ENCODE data around the gene BDH1. TPM values are rescaled to one million over a fixed set of nuclear protein-coding genes. Genes with fewer than 3 reads are reported as not detected.
"Not testable (repeated sequence)": the region's sequence is repeated elsewhere in the genome, so short reads cannot be mapped to it uniquely, and the experiment has no call there.

BDH1 gene
- total RNA-seq, 2 donors from 2014 or later: 2.3 to 9.1 TPM

DNA sequence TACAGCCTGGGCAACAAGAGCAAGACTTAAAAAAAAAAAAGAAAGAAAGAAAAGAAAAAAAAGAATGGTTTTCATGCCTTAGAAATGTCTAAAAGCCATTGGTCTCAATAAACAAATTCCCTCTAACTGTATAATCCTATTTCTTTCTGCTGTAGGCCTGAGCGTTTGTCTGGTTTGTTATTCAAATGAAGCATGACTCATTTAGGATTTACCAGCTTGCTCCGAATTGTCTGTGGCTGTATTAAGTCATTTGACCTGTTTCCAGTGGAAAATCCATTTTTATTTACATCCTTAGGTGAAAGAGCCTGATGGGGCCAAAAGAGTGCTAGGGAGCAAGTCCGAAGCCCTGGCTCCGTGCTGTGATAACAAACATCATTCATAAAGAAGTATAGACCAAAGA is 73.8 kb downstream of the BDH1 start:
- ATAC-seq (no peak), DNase-seq (no peak)
- Histone ChIP-seq H3K4me1 (no peaks in the 10 kb centered on the region), H3K36me3 (replicated peaks in 1 of 2; ENCODE audit: insufficient read depth in 1 of 2, low read depth in 2 of 2) (no peaks in the 10 kb centered on the region), H3K9me3 (no peaks in the 10 kb centered on the region), H3K4me3 (no peak overlapping the region), H3K27me3 (no peaks in the 10 kb centered on the region), H3K27ac (no peak overlapping the region)
- intact Hi-C loops (cut with DNase I): no loop called here
- TF ChIP-seq, protein P1, sequence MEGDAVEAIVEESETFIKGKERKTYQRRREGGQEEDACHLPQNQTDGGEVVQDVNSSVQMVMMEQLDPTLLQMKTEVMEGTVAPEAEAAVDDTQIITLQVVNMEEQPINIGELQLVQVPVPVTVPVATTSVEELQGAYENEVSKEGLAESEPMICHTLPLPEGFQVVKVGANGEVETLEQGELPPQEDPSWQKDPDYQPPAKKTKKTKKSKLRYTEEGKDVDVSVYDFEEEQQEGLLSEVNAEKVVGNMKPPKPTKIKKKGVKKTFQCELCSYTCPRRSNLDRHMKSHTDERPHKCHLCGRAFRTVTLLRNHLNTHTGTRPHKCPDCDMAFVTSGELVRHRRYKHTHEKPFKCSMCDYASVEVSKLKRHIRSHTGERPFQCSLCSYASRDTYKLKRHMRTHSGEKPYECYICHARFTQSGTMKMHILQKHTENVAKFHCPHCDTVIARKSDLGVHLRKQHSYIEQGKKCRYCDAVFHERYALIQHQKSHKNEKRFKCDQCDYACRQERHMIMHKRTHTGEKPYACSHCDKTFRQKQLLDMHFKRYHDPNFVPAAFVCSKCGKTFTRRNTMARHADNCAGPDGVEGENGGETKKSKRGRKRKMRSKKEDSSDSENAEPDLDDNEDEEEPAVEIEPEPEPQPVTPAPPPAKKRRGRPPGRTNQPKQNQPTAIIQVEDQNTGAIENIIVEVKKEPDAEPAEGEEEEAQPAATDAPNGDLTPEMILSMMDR (IDR thresholded peaks at IDR 0.05): no peak
- no peak for TF ChIP-seq POLR2A (IDR thresholded peaks at IDR 0.05)
- 76 to 91% methylated on average over 4 of the region's 4 CpGs for WGBS, 2 donors

DNA sequence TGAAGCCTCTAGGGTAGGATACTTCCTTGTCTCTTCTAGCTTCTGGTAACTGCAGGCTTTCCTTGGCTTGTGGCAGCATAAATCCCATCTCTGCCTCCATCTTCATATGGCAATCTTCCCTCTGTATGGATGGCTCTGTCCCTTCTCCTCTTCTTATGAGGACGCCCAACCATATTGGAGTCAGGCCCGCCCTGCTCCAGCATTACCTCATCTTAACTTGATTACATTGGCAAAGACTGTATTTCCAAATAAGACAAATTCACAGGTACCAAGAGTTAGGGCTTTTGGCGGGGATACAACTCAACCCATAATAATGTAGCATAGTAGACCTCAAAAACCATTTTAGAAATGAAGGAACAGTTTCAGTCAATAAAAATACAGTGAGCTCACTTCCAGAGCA is 75.4 kb downstream of the BDH1 start:
- Histone ChIP-seq H3K4me3 (no peak overlapping the region), H3K36me3 (replicated peaks in 1 of 2; ENCODE audit: insufficient read depth in 1 of 2, low read depth in 2 of 2) (no peaks in the 10 kb centered on the region), H3K4me1 (no peaks in the 10 kb centered on the region), H3K27ac (no peak overlapping the region), H3K27me3 (no peaks in the 10 kb centered on the region), H3K9me3 (no peaks in the 10 kb centered on the region)
- TF ChIP-seq, protein P1 (IDR thresholded peaks at IDR 0.05): no peak
- TF ChIP-seq POLR2A (IDR thresholded peaks at IDR 0.05): no peak
- ATAC-seq (no peak), DNase-seq (no peak)
- 93 to 96% methylated on average over 3 of the region's 3 CpGs for WGBS, 2 donors
- intact Hi-C loops (cut with DNase I): no loop called here

DNA sequence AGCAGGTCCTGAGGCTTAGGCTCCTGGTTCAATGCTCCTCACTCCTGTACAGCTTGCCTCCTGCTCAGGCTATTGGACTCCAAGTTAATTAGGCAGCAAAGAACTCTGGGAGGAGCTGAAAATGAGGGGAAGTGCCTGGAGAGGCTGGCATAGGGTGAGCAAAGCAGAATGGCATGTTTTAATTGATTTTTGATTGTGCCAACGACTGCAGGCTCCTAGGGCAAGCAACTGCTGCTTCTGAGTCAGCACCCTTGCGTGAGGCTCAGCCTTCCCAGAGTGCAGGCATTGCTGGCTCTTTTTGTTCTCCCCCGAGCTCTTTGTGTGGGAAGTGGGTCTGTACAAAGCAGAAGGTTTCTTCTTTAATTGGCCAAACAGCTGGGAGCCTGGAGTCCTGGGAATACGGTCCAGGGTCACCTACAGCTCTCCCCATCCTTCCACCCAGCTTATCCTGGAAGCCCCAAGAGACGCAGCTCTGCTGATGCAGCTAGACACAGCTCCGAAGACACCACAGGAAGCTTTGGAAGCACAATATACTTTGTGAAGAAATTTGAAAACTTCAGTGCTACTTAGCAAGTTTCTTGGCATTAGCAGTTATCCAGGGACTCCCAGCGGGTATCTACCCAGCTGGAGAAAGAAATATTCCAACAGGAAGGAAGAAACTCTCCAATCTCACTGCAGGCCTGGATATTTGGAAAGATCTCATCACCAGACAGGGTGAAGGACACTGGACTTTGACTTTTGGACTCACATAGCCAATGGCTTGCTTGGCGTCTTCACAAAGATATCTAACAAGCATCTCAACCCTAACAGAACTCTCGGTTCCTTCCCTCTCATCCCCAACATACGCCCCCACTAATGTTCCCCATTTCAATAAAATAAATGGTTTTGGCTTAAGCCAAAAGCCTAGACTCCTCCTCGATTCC is 76.8 kb downstream of the BDH1 start:
- TF ChIP-seq POLR2A (IDR thresholded peaks at IDR 0.05): no peak
- TF ChIP-seq, protein P1 (IDR thresholded peaks at IDR 0.05): no peak
- H3K9me3 ChIP-seq: no peaks in the 10 kb centered on the region
- intact Hi-C loops (cut with DNase I): no loop called here
- WGBS, 2 donors: 65 to 70% methylated on average over 11 of the region's 11 CpGs
- no peaks in the 10 kb centered on the region for H3K36me3 ChIP-seq (replicated peaks in 1 of 2; ENCODE audit: insufficient read depth in 1 of 2, low read depth in 2 of 2)
- no peak overlapping the region for H3K27ac ChIP-seq
- no peaks in the 10 kb centered on the region for H3K4me1 ChIP-seq
- ATAC-seq (peak; percentile 83), DNase-seq (peak in 2 of 4 donors; percentile 26 to 32)
- H3K4me3 ChIP-seq: no peak overlapping the region
- no peaks in the 10 kb centered on the region for H3K27me3 ChIP-seq

DNA sequence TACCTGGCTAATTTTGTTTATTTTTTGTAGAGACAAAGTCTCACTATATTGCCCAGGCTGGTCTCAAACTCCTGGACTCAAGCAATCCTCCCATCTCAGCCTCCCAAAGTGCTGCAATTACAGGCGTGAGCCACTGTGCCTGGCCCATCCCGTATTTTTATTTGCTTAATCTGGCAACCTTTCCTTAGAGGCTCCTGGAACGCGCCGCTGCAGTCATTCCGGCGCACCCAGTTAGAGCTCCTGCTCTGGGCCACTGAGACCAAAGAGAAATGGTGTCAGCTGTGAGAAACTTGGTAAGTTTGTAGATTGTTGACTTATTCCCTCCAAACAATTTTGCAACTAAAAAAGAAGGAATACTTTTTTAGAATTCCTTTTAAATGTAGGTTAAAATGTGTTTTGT is 78.0 kb downstream of the BDH1 start:
- ATAC-seq: not testable (repeated sequence)

DNA sequence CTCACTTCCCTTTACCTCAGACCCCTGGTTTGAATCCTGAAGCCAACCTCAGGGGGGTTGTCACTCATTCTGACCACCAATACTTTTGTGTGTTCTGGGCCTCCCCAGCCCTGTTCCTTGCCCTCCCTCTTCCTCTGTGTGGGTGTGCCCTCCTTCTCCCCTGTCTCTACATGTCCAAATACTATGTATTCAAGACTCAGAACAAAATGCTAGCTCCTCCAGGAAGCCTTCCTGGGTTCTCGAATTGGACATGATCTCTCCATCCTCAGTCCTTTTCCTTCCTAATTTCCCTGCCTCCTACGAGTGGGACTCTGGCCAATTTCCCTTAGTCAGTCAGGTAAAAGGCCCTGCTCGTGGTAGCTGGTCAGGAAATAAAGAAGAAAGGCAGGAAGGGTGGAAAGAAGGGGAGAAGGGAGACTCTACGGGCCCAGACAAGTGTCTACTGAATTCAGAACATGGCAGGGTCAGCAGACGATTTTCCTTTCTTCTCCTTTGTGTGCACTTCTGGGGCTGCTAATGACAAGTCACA is 79.7 kb downstream of the BDH1 start:
- Histone ChIP-seq H3K4me3 (no peak overlapping the region), H3K36me3 (replicated peaks in 1 of 2; ENCODE audit: insufficient read depth in 1 of 2, low read depth in 2 of 2) (no peaks in the 10 kb centered on the region), H3K27ac (no peak overlapping the region), H3K9me3 (no peaks in the 10 kb centered on the region), H3K27me3 (no peaks in the 10 kb centered on the region), H3K4me1 (peaks cover 10% of the 10 kb centered on the region)
- 54 to 63% methylated on average over 5 of the region's 5 CpGs for WGBS, 2 donors
- no peak for TF ChIP-seq POLR2A (IDR thresholded peaks at IDR 0.05)
- TF ChIP-seq, protein P1 (IDR thresholded peaks at IDR 0.05): no peak
- intact Hi-C loops (cut with DNase I): no loop called here
- ATAC-seq (no peak), DNase-seq (no peak)

More for the DNA sequence above, 78.0 kb downstream of the BDH1 start:
- H3K27ac ChIP-seq; DNase-seq; H3K27me3 ChIP-seq; H3K4me1 ChIP-seq; H3K9me3 ChIP-seq; H3K4me3 ChIP-seq; intact Hi-C loops (cut with DNase I); H3K36me3 ChIP-seq (replicated peaks in 1 of 2; ENCODE audit: insufficient read depth in 1 of 2, low read depth in 2 of 2): not testable (repeated sequence)
- 86 to 91% methylated on average over 7 of the region's 7 CpGs for WGBS, 2 donors
